Spleen (tissue), 7 donors: ENCODE results near the gene MRPL41.

Experiments used
- CTCF ChIP-seq, 11 experiments: fragments of 200-600 bp in 7 of 11; fragments of 450-650 bp in 4 of 11; sonication (generic) in 4 of 11; IDR thresholded peaks in 8 of 11; conservative IDR thresholded peaks in 3 of 11; 1 replicate in 7 of 11; 2 replicates in 4 of 11; pipeline versions ENCODE4 v1.4.0 to v1.8.0; 2016 to 2021; ENCODE audit warnings: antibody characterized with exemption in 11 of 11, inconsistent platforms in 4 of 11, mild to moderate bottlenecking in 1 of 11
- POLR2A ChIP-seq, 3 donors: fragments of 450-650 bp; IDR thresholded peaks; one replicate each; pipeline ENCODE4 v1.5.1; 2017; ENCODE audit warnings: antibody characterized with exemption in 3 of 3, mild to moderate bottlenecking in 1 of 3
- donor health status: DM: no; HTN: no; CAD: no; lungs with moderate emphysema.
- donor health status: DM: no; HTN: no; CAD: no.
- donor health status: DM: no; HTN: no; CAD: no.

GRCh38 chr9:137586854-137587253 is 35.2 kb downstream of the MRPL41 start:
- TF ChIP-seq CTCF (IDR thresholded peaks at IDR 0.05 in 8 of 11, conservative IDR thresholded peaks at IDR 0.05 in 3 of 11), result no peak
- TF ChIP-seq POLR2A (IDR thresholded peaks at IDR 0.05), result no peak
